ENCODE data around the gene FILIP1L. TPM values are rescaled to one million over a fixed set of nuclear protein-coding genes. Genes with fewer than 3 reads are reported as not detected.

Gene FILIP1L
- total RNA-seq, 1 experiment from 2014 or later = 0.17 TPM

DNA sequence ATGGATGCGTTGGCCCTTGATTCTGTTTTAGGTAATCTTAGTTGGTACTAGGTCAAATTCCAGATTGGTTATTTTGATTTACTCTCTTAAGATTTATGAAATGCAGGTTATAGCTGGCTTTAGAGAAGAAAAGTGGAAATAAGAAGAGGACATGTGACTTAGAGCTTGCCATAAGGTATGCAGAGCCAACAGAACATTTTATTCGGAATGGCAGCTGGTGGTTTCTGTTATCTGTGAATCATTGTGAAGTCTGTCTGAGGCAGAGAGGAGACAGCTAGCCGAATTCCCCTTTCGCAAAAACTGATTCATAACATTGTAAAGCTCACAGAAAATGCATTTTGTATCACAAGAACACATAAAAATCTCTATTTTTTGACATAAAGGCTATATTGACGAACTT, 82.1 kb downstream of the FILIP1L start:
- no peaks in the 10 kb centered on the region for H3K27me3 ChIP-seq (ENCODE audit: insufficient read depth, low read length)
- H2AFZ ChIP-seq (ENCODE audit: low read depth, low read length, poor library complexity, severe bottlenecking) = no peak overlapping the region
- RAD21 ChIA-PET (ENCODE audit: low non-redundant PET in 1 of 2, low total read pairs in 2 of 2, uncharacterized antibody in 2 of 2, unreplicated experiment in 2 of 2) = no interaction called here
- no peak overlapping the region for H3K4me3 ChIP-seq (replicated peaks in 1 of 2; ENCODE audit: low read depth in 1 of 2, low read length in 2 of 2)
- no TSS peak for BruUV-seq (replicated peaks)
- H3K36me3 ChIP-seq (ENCODE audit: control insufficient read depth in 1 of 2, insufficient read depth in 2 of 2, low read length in 2 of 2) = no peaks in the 10 kb centered on the region
- no peaks in the 10 kb centered on the region for H3K9me2 ChIP-seq (ENCODE audit: insufficient read depth)
- no peaks in the 10 kb centered on the region for H3K9me3 ChIP-seq (ENCODE audit: control insufficient read depth in 1 of 2, insufficient read depth in 1 of 2, low read depth in 1 of 2, low read length in 2 of 2)
- no peaks in the 10 kb centered on the region for H3K4me1 ChIP-seq (ENCODE audit: control insufficient read depth in 1 of 2, insufficient read depth in 2 of 2, low read length in 2 of 2)
- DNase-seq (ENCODE audit: low read depth, low spot score) (no peak), ATAC-seq (no peak)
- H3K9ac ChIP-seq (ENCODE audit: low read length) = no peak overlapping the region
- H4K20me1 ChIP-seq (ENCODE audit: insufficient read depth) = no peaks in the 10 kb centered on the region
- no peak overlapping the region for H3K27ac ChIP-seq (ENCODE audit: low read depth, low read length)
- H3K4me2 ChIP-seq (ENCODE audit: low read length) = no peak overlapping the region
- no peaks in the 10 kb centered on the region for H3K79me2 ChIP-seq (ENCODE audit: insufficient read depth, low read length)
- intact Hi-C loops (cut with micrococcal nuclease) = no loop called here
- CTCF ChIA-PET = no interaction called here
- TF ChIP-seq SRF (IDR thresholded peaks at IDR 0.05; ENCODE audit: low read depth) (no peak), CEBPB (IDR thresholded peaks at IDR 0.05; ENCODE audit: low read depth) (no peak)
- POLR2A ChIA-PET = no interaction called here

DNA sequence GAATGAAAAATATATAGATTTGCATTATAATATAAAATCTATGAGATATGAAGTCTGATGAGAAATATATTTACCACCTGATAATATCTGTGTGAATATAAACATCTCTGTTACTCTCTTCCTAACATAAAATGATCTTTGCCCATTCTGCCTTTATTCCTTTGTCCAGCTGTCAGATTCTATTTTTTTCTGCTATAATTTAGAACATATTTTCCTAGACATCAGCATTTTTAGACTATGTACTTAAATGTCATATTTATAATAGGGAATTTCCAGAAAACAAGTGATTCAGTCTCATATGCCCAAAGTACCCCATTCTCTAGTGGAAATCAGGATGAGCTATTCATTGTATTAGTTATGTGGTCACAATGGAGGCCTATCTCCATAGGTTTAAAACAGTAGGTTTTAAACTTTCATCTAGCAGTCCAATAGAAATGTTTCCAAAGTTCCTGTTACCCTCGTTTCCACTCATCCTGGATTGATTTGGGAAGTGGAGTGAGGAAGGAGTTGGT, 83.3 kb downstream of the FILIP1L start:
- ChIA-PET RAD21 (ENCODE audit: low non-redundant PET in 1 of 2, low total read pairs in 2 of 2, uncharacterized antibody in 2 of 2, unreplicated experiment in 2 of 2) (no interaction called here), CTCF (interaction anchor here (1.6 kb wide), 1 partner anchor 39 kb away, joined by 4 read pairs; no protein-coding TSS in a partner anchor), POLR2A (no interaction called here)
- no TSS peak for BruUV-seq (replicated peaks)
- Histone ChIP-seq H3K9me2 (ENCODE audit: insufficient read depth) (no peaks in the 10 kb centered on the region), H3K79me2 (ENCODE audit: insufficient read depth, low read length) (no peaks in the 10 kb centered on the region), H3K9me3 (ENCODE audit: control insufficient read depth in 1 of 2, insufficient read depth in 1 of 2, low read depth in 1 of 2, low read length in 2 of 2) (no peaks in the 10 kb centered on the region), H3K4me3 (replicated peaks in 1 of 2; ENCODE audit: low read depth in 1 of 2, low read length in 2 of 2) (no peak overlapping the region), H4K20me1 (ENCODE audit: insufficient read depth) (no peaks in the 10 kb centered on the region), H3K27me3 (ENCODE audit: insufficient read depth, low read length) (no peaks in the 10 kb centered on the region), H3K4me2 (ENCODE audit: low read length) (no peak overlapping the region), H3K36me3 (ENCODE audit: control insufficient read depth in 1 of 2, insufficient read depth in 2 of 2, low read length in 2 of 2) (no peaks in the 10 kb centered on the region), H3K27ac (ENCODE audit: low read depth, low read length) (no peak overlapping the region), H3K4me1 (ENCODE audit: control insufficient read depth in 1 of 2, insufficient read depth in 2 of 2, low read length in 2 of 2) (no peaks in the 10 kb centered on the region), H2AFZ (ENCODE audit: low read depth, low read length, poor library complexity, severe bottlenecking) (no peak overlapping the region), H3K9ac (ENCODE audit: low read length) (no peak overlapping the region)
- intact Hi-C loops (cut with micrococcal nuclease) = no loop called here
- no peak for ATAC-seq
- TF ChIP-seq ZFX (IDR thresholded peaks at IDR 0.05) = no peak
- no peak for TF ChIP-seq POLR2AphosphoS5 (IDR thresholded peaks at IDR 0.05; ENCODE audit: low read depth, low read length)
- TF ChIP-seq YY1 (IDR thresholded peaks at IDR 0.05; ENCODE audit: extremely low read depth, insufficient replicate concordance, low read depth, low read length) = no peak
- TF ChIP-seq, protein P1, sequence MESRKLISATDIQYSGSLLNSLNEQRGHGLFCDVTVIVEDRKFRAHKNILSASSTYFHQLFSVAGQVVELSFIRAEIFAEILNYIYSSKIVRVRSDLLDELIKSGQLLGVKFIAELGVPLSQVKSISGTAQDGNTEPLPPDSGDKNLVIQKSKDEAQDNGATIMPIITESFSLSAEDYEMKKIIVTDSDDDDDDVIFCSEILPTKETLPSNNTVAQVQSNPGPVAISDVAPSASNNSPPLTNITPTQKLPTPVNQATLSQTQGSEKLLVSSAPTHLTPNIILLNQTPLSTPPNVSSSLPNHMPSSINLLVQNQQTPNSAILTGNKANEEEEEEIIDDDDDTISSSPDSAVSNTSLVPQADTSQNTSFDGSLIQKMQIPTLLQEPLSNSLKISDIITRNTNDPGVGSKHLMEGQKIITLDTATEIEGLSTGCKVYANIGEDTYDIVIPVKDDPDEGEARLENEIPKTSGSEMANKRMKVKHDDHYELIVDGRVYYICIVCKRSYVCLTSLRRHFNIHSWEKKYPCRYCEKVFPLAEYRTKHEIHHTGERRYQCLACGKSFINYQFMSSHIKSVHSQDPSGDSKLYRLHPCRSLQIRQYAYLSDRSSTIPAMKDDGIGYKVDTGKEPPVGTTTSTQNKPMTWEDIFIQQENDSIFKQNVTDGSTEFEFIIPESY (IDR thresholded peaks at IDR 0.05; ENCODE audit: extremely low read depth, insufficient replicate concordance, low read length) = no peak
- no peak for TF ChIP-seq SIN3A (IDR thresholded peaks at IDR 0.05; ENCODE audit: low read depth)
- no peak for TF ChIP-seq CEBPB (IDR thresholded peaks at IDR 0.05; ENCODE audit: low read depth)
- no peak for DNase-seq (ENCODE audit: low read depth, low spot score)

Data from HCT116 (cell line).